PC-9 (cell line): ENCODE data around the gene IRF7.

Source experiments
- EZH2 ChIP-seq: fragments of 200-600 bp; sonication (generic); IDR thresholded peaks from 2 replicates; pipeline ENCODE4 v1.8.0; 2017; ENCODE audit warnings: antibody characterized with exemption, low read depth
- TF ChIP-seq, protein P1 (sequence below): fragments of 200-600 bp; sonication (generic); conservative IDR thresholded peaks from 2 replicates; pipeline ENCODE4 v1.6.1; 2017; ENCODE audit warnings: mixed run types, antibody characterized with exemption, mild to moderate bottlenecking, moderate library complexity

DNA sequence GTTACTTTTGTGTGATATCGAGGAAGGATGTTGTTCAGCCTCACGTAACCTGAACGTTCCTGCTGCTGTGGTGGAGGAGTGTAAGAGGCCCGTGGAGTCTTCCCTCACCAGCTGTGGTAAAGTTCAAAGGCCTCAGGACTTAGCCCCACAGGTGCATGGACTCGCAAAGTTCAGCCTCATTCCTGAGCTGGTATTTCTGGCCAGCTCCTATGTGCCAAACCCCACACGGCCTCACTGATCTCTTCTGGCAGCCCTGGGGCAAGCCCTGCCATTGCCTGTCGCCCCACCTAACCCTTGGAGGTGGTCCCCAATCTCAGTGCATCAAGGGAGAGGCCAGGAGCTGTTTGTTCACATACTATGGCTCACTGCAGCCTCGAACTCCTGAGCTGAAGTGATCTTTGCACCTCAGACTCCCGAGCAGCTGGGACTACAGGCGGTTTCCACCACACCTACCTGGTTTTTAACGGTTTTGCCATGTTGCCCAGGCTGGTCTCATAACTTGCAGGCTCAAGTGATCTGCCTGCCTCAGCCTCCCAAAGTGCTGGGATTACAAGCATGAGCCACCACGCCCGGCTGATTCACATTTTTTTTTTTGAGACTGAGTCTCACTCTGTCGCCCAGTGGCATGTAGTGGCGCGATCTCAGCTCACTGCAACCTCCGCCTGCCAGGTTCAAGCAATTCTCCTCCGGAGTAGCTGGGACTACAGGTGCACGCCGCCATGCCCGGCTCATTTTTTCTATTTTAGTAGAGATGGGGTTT, 37.3 kb downstream of the IRF7 start:
- TF ChIP-seq, protein P1, sequence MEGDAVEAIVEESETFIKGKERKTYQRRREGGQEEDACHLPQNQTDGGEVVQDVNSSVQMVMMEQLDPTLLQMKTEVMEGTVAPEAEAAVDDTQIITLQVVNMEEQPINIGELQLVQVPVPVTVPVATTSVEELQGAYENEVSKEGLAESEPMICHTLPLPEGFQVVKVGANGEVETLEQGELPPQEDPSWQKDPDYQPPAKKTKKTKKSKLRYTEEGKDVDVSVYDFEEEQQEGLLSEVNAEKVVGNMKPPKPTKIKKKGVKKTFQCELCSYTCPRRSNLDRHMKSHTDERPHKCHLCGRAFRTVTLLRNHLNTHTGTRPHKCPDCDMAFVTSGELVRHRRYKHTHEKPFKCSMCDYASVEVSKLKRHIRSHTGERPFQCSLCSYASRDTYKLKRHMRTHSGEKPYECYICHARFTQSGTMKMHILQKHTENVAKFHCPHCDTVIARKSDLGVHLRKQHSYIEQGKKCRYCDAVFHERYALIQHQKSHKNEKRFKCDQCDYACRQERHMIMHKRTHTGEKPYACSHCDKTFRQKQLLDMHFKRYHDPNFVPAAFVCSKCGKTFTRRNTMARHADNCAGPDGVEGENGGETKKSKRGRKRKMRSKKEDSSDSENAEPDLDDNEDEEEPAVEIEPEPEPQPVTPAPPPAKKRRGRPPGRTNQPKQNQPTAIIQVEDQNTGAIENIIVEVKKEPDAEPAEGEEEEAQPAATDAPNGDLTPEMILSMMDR = no peak
- TF ChIP-seq EZH2 = no peak
